ENCODE results near the gene ZNF467.

Gene ZNF467

GRCh38 chr7:149729586-149729982 is 43.8 kb downstream of the ZNF467 start:
- Histone ChIP-seq H3K4me1 (ENCODE audit: insufficient read depth, low read length) (no peaks in the 10 kb centered on the region), H3K9me3 (ENCODE audit: insufficient read depth, low read length, severe bottlenecking) (no peaks in the 10 kb centered on the region), H3K4me2 (ENCODE audit: insufficient read depth, low read length) (no peak overlapping the region), H3K27me3 (ENCODE audit: insufficient read depth, low read length, poor library complexity) (no peaks in the 10 kb centered on the region), H3K4me3 (ENCODE audit: low read depth in 1 of 2, low read length in 2 of 2) (no peak overlapping the region), H3K9ac (ENCODE audit: low read depth, low read length) (no peak overlapping the region), H3K27ac (ENCODE audit: low read length) (no peak overlapping the region), H3K79me2 (ENCODE audit: insufficient read depth, low read length) (no peaks in the 10 kb centered on the region), H4K20me1 (ENCODE audit: insufficient read depth, low read length) (no peaks in the 10 kb centered on the region), H2AFZ (ENCODE audit: low read depth, low read length) (no peak overlapping the region), H3K36me3 (ENCODE audit: insufficient read depth, low read length) (no peaks in the 10 kb centered on the region)
- DNase-seq (no peak), ATAC-seq (ENCODE audit: insufficient read depth, low read depth) (no peak)
- TF ChIP-seq, protein P1, sequence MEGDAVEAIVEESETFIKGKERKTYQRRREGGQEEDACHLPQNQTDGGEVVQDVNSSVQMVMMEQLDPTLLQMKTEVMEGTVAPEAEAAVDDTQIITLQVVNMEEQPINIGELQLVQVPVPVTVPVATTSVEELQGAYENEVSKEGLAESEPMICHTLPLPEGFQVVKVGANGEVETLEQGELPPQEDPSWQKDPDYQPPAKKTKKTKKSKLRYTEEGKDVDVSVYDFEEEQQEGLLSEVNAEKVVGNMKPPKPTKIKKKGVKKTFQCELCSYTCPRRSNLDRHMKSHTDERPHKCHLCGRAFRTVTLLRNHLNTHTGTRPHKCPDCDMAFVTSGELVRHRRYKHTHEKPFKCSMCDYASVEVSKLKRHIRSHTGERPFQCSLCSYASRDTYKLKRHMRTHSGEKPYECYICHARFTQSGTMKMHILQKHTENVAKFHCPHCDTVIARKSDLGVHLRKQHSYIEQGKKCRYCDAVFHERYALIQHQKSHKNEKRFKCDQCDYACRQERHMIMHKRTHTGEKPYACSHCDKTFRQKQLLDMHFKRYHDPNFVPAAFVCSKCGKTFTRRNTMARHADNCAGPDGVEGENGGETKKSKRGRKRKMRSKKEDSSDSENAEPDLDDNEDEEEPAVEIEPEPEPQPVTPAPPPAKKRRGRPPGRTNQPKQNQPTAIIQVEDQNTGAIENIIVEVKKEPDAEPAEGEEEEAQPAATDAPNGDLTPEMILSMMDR (IDR thresholded peaks at IDR 0.05; ENCODE audit: borderline replicate concordance, extremely low read depth, low read length, poor library complexity, severe bottlenecking) = no peak
- TF ChIP-seq EZH2 (IDR thresholded peaks at IDR 0.05; ENCODE audit: borderline replicate concordance, low read depth, low read length, severe bottlenecking) = no peak

GRCh38 chr7:149728491-149729375 is 44.7 kb downstream of the ZNF467 start:
- no peak overlapping the region for H3K4me2 ChIP-seq (ENCODE audit: insufficient read depth, low read length)
- no peak overlapping the region for H3K27ac ChIP-seq (ENCODE audit: low read length)
- TF ChIP-seq, protein P1 (IDR thresholded peaks at IDR 0.05; ENCODE audit: borderline replicate concordance, extremely low read depth, low read length, poor library complexity, severe bottlenecking) = no peak
- TF ChIP-seq EZH2 (IDR thresholded peaks at IDR 0.05; ENCODE audit: borderline replicate concordance, low read depth, low read length, severe bottlenecking) = no peak
- no peaks in the 10 kb centered on the region for H4K20me1 ChIP-seq (ENCODE audit: insufficient read depth, low read length)
- H3K9me3 ChIP-seq (ENCODE audit: insufficient read depth, low read length, severe bottlenecking) = no peaks in the 10 kb centered on the region
- H3K36me3 ChIP-seq (ENCODE audit: insufficient read depth, low read length) = no peaks in the 10 kb centered on the region
- H3K4me3 ChIP-seq (ENCODE audit: low read depth in 1 of 2, low read length in 2 of 2) = no peak overlapping the region
- H3K9ac ChIP-seq (ENCODE audit: low read depth, low read length) = no peak overlapping the region
- DNase-seq (no peak), ATAC-seq (ENCODE audit: insufficient read depth, low read depth) (no peak)
- no peaks in the 10 kb centered on the region for H3K4me1 ChIP-seq (ENCODE audit: insufficient read depth, low read length)
- no peak overlapping the region for H2AFZ ChIP-seq (ENCODE audit: low read depth, low read length)
- no peaks in the 10 kb centered on the region for H3K27me3 ChIP-seq (ENCODE audit: insufficient read depth, low read length, poor library complexity)
- no peaks in the 10 kb centered on the region for H3K79me2 ChIP-seq (ENCODE audit: insufficient read depth, low read length)

DNA sequence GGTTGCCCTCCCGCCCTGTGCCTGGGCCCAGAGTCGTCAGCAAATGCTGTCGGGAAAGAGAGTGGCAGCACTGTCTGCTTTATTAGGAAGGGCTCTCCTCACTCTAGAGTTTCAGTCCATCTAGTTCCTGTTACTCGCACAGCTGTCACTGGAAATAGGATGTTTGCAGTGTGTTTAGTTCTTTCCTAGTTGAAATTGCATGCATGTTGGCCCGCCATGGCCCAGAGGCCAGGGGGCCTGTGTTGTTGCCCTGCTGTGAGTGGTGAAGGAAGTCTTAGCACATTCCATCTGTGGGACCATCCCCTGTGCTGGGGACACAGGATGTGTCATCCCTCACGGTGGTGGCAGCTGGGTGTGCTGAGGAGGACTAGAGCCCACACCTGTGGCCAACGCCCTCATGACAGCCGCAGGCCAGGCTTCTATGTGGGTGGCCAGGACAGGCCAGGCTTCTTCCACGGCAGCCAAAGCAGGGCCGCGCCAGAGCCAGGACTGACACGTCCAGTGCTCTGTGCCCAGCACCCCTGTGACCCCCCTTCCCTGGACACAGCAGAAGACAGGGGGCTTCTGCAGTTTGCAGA is 45.4 kb downstream of the ZNF467 start:
- no peaks in the 10 kb centered on the region for H3K4me1 ChIP-seq (ENCODE audit: insufficient read depth, low read length)
- no peak overlapping the region for H3K4me2 ChIP-seq (ENCODE audit: insufficient read depth, low read length)
- ATAC-seq (ENCODE audit: insufficient read depth, low read depth) = no peak
- H4K20me1 ChIP-seq (ENCODE audit: insufficient read depth, low read length) = no peaks in the 10 kb centered on the region
- TF ChIP-seq EZH2 (IDR thresholded peaks at IDR 0.05; ENCODE audit: borderline replicate concordance, low read depth, low read length, severe bottlenecking) = no peak
- TF ChIP-seq, protein P1 (IDR thresholded peaks at IDR 0.05; ENCODE audit: borderline replicate concordance, extremely low read depth, low read length, poor library complexity, severe bottlenecking) = no peak
- DNase-seq = no peak
- no peaks in the 10 kb centered on the region for H3K27me3 ChIP-seq (ENCODE audit: insufficient read depth, low read length, poor library complexity)
- no peak overlapping the region for H3K27ac ChIP-seq (ENCODE audit: low read length)
- no peaks in the 10 kb centered on the region for H3K36me3 ChIP-seq (ENCODE audit: insufficient read depth, low read length)
- no peaks in the 10 kb centered on the region for H3K9me3 ChIP-seq (ENCODE audit: insufficient read depth, low read length, severe bottlenecking)
- no peaks in the 10 kb centered on the region for H3K79me2 ChIP-seq (ENCODE audit: insufficient read depth, low read length)
- H3K9ac ChIP-seq (ENCODE audit: low read depth, low read length) = no peak overlapping the region
- no peak overlapping the region for H3K4me3 ChIP-seq (ENCODE audit: low read depth in 1 of 2, low read length in 2 of 2)
- H2AFZ ChIP-seq (ENCODE audit: low read depth, low read length) = no peak overlapping the region
